Right lobe of liver (tissue), 4 donors: ENCODE measurements around the gene PIEZO2.

Source experiments
- CTCF ChIP-seq, 4 donors: fragments of 200-600 bp in 3 of 4; fragments of 450-650 bp in 1 of 4; IDR thresholded peaks; one replicate each; pipeline versions ENCODE4 v1.5.1 to v1.8.0; 2016 to 2022; ENCODE audit warnings: antibody characterized with exemption in 4 of 4, mild to moderate bottlenecking in 2 of 4
- POLR2A ChIP-seq: fragments of 450-650 bp; IDR thresholded peaks from one replicate; pipeline ENCODE4 v1.6.1; 2017; ENCODE audit warnings: antibody characterized with exemption, mild to moderate bottlenecking
- donor health status: DM: no; HTN: no; CAD: no.
- donor health status: DM: no; HTN: no; CAD: no.
- donor health status: DM: no; HTN: yes; CAD: no.

DNA sequence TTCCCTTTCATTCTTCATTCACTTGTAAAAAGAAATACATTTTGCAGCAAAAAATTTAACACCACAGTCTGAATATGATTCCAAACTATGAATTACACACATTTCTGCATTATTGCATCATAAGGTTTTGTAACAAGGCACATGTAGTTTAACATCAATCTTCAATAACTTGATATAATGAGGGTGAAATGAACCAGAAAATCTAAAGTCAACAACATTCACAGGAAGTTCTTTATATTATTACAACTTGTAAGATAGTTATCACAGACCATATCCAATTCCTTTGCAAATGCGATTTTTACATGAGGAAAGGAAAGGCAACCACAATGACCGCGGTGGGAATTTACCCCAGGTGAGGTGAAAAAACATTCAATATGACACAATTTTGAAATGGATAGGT, 410.2 kb downstream of the PIEZO2 start:
- TF ChIP-seq POLR2A (no peak), CTCF (IDR thresholded peaks at IDR 0.05) (no peak)
